Measurements from ENCODE around the gene SRSF3. TPM values are rescaled to one million over a fixed set of nuclear protein-coding genes. Genes with fewer than 3 reads are reported as not detected.
A peak's percentile ranks its signal among the peaks of the same experiment; 100 is the strongest.

Gene SRSF3
- total RNA-seq, 2 experiments from 2014 or later: 316 to 539 TPM

- ChIA-PET CTCF (ENCODE audit: unreplicated experiment) (no interaction called here), POLR2A (interaction anchor here (0.5 to 1.2 kb wide), 5 partner anchors 9 to 75 kb away, joined by 3 read pairs; no protein-coding TSS in a partner anchor)
- BruUV-seq (replicated peaks): no TSS peak
- DNase-seq (ENCODE audit: low spot score): peak; percentile 47
- TF ChIP-seq CTCF (conservative IDR thresholded peaks at IDR 0.05; ENCODE audit: low read length): no peak
- TF ChIP-seq EZH2phosphoT487 (IDR thresholded peaks at IDR 0.05; ENCODE audit: borderline replicate concordance, low read depth, low read length): no peak
- H3K4me1 ChIP-seq (ENCODE audit: insufficient read depth, low read length, poor library complexity, severe bottlenecking): peaks cover 59% of the 10 kb centered on the region
- peak overlapping the region; percentile 90 for H3K4me2 ChIP-seq (ENCODE audit: low read length)
- no peaks in the 10 kb centered on the region for H3K9me2 ChIP-seq (ENCODE audit: insufficient read depth, low read length)
- peak overlapping the region; percentile 84 for H3K4me3 ChIP-seq (ENCODE audit: low read depth, low read length, poor library complexity, severe bottlenecking)
- no peak overlapping the region; the same call in 1 of the 2 replicates for H2AFZ ChIP-seq (ENCODE audit: low read length)
- H3K79me2 ChIP-seq (ENCODE audit: insufficient read depth, low read depth, low read length): peaks cover 58% of the 10 kb centered on the region
- no peaks in the 10 kb centered on the region for H3K9me3 ChIP-seq (ENCODE audit: low read length)
- peaks cover 13% of the 10 kb centered on the region; the same call in 1 of the 2 replicates for H4K20me1 ChIP-seq (ENCODE audit: insufficient read depth, low read length)
- H3K27ac ChIP-seq (ENCODE audit: low read depth, low read length, poor library complexity, severe bottlenecking): peak overlapping the region; percentile 78
- peaks cover 30% of the 10 kb centered on the region for H3K36me3 ChIP-seq (ENCODE audit: insufficient read depth, low read length)
- intact Hi-C loops (cut with micrococcal nuclease; ENCODE audit: unreplicated experiment): loop anchor here (1.0 kb wide), 1 partner anchor 103 kb away; no protein-coding TSS in a partner anchor
Observed at GRCh38 chr6:36546308-36546919, 47.7 kb upstream of the SRSF3 start.

GRCh38 chr6:36546920-36547645, 47.1 kb upstream of the SRSF3 start, which contains the start of gene STK38:
Gene STK38 (minus strand): TSS chr6:36547479. CDS start chr6:36540202, 7,277 bp downstream.
- ChIA-PET POLR2A (interaction anchor here (1.0 to 2.4 kb wide), 3 partner anchors 8 to 46 kb away, joined by 3 to 9 read pairs (median 4); no protein-coding TSS in a partner anchor), CTCF (ENCODE audit: unreplicated experiment) (no interaction called here)
- Histone ChIP-seq H3K4me1 (ENCODE audit: insufficient read depth, low read length, poor library complexity, severe bottlenecking) (peaks cover 66% of the 10 kb centered on the region), H3K27ac (ENCODE audit: low read depth, low read length, poor library complexity, severe bottlenecking) (peak within 1 kb of the TSS; percentile 78), H3K4me3 (ENCODE audit: low read depth, low read length, poor library complexity, severe bottlenecking) (peak within 1 kb of the TSS; percentile 84), H3K4me2 (ENCODE audit: low read length) (peak within 1 kb of the TSS; percentile 90), H3K9me3 (ENCODE audit: low read length) (no peaks in the 10 kb centered on the region), H4K20me1 (ENCODE audit: insufficient read depth, low read length) (peaks cover 13% of the 10 kb centered on the region; the same call in 1 of the 2 replicates), H3K9me2 (ENCODE audit: insufficient read depth, low read length) (no peaks in the 10 kb centered on the region), H3K79me2 (ENCODE audit: insufficient read depth, low read depth, low read length) (peaks cover 51% of the 10 kb centered on the region), H2AFZ (ENCODE audit: low read length) (peak within 1 kb of the TSS; percentile 61), H3K36me3 (ENCODE audit: insufficient read depth, low read length) (peaks cover 24% of the 10 kb centered on the region)
- TF ChIP-seq CTCF (conservative IDR thresholded peaks at IDR 0.05; ENCODE audit: low read length) (peak; percentile 58; the same call in 1 of the 2 replicates), EZH2phosphoT487 (IDR thresholded peaks at IDR 0.05; ENCODE audit: borderline replicate concordance, low read depth, low read length) (no peak)
- DNase-seq (ENCODE audit: low spot score): peak; percentile 94
- intact Hi-C loops (cut with micrococcal nuclease; ENCODE audit: unreplicated experiment): loop anchor here (1.0 kb wide), 2 partner anchors 47 to 104 kb away; partner anchors contain the start of gene SRSF3
- BruUV-seq (replicated peaks): no TSS peak

All from OCI-LY7 (cell line).